Nephron progenitor cell (in vitro differentiated cells): ENCODE measurements around the gene ERCC1.

Source experiments
- DNase-seq: peaks from one replicate; pipeline ENCODE4 v3.0.0; 2021
- H3K27ac Mint-ChIP-seq: 2 replicates; pipeline ENCODE4 v1.8.0; 2021; ENCODE audit warnings: mild to moderate bottlenecking, moderate library complexity, mixed read lengths
- H3K27me3 Mint-ChIP-seq: 2 replicates; pipeline ENCODE4 v1.8.0; 2021; ENCODE audit warnings: mild to moderate bottlenecking, low read depth, mixed read lengths; ENCODE audit not compliant: poor library complexity
- H3K36me3 Mint-ChIP-seq: 2 replicates; pipeline ENCODE4 v1.8.0; 2021; ENCODE audit warnings: low read depth, mixed read lengths
- H3K4me1 Mint-ChIP-seq: 2 replicates; pipeline ENCODE4 v1.8.0; 2021; ENCODE audit warnings: mixed read lengths
- H3K4me3 Mint-ChIP-seq: 2 replicates; pipeline ENCODE4 v1.8.0; 2021; ENCODE audit warnings: mild to moderate bottlenecking, moderate library complexity, mixed read lengths
- H3K9me3 Mint-ChIP-seq: 2 replicates; pipeline ENCODE4 v1.8.0; 2021; ENCODE audit warnings: mild to moderate bottlenecking, moderate library complexity, mixed read lengths
- CTCF ChIP-seq: fragments of 200-600 bp; sonication (generic); IDR thresholded peaks from 2 replicates; pipeline ENCODE4 v1.5.0; 2021; ENCODE audit warnings: antibody characterized with exemption

Gene ERCC1

GRCh38 chr19:45402298-45403061 is 21.2 kb downstream of the ERCC1 start:
- Mint-ChIP-seq H3K4me3 (peak overlapping the region; percentile 38), H3K4me1 (peaks cover 56% of the 10 kb centered on the region), H3K36me3 (no peaks in the 10 kb centered on the region), H3K27ac (no peak overlapping the region), H3K27me3 (peaks cover 61% of the 10 kb centered on the region), H3K9me3 (no peaks in the 10 kb centered on the region)
- peak; percentile 68 for TF ChIP-seq CTCF
- peak; percentile 79 for DNase-seq

GRCh38 chr19:45401815-45402214 is 21.9 kb downstream of the ERCC1 start:
- H3K36me3 Mint-ChIP-seq = no peaks in the 10 kb centered on the region
- DNase-seq = no peak
- no peak for TF ChIP-seq CTCF
- no peak overlapping the region for H3K4me3 Mint-ChIP-seq
- H3K9me3 Mint-ChIP-seq = no peaks in the 10 kb centered on the region
- peaks cover 67% of the 10 kb centered on the region for H3K27me3 Mint-ChIP-seq
- no peak overlapping the region for H3K27ac Mint-ChIP-seq
- peaks cover 50% of the 10 kb centered on the region for H3K4me1 Mint-ChIP-seq

- no peak for TF ChIP-seq CTCF
- DNase-seq = no peak
These were observed 23.5 kb downstream of the ERCC1 start for GRCh38 chr19:45400192-45400591.

GRCh38 chr19:45395821-45396617 is 27.7 kb downstream of the ERCC1 start:
- peak; percentile 54 for DNase-seq
- no peak for TF ChIP-seq CTCF
- Mint-ChIP-seq H3K36me3 (no peaks in the 10 kb centered on the region), H3K9me3 (no peaks in the 10 kb centered on the region), H3K27ac (no peak overlapping the region), H3K4me3 (peak overlapping the region; percentile 40), H3K27me3 (peaks cover 71% of the 10 kb centered on the region), H3K4me1 (peaks cover 13% of the 10 kb centered on the region)

More at GRCh38 chr19:45400192-45400591, 23.5 kb downstream of the ERCC1 start:
- Mint-ChIP-seq H3K9me3 (no peaks in the 10 kb centered on the region), H3K27me3 (peaks cover 80% of the 10 kb centered on the region), H3K4me1 (peaks cover 37% of the 10 kb centered on the region), H3K36me3 (no peaks in the 10 kb centered on the region), H3K4me3 (no peak overlapping the region), H3K27ac (no peak overlapping the region)

- DNase-seq = no peak
- no peak for TF ChIP-seq CTCF
- H3K36me3 Mint-ChIP-seq = no peaks in the 10 kb centered on the region
- peaks cover 57% of the 10 kb centered on the region for H3K27me3 Mint-ChIP-seq
- H3K4me3 Mint-ChIP-seq = no peak overlapping the region
- no peaks in the 10 kb centered on the region for H3K9me3 Mint-ChIP-seq
- H3K4me1 Mint-ChIP-seq = no peaks in the 10 kb centered on the region
- H3K27ac Mint-ChIP-seq = no peak overlapping the region
These were observed 31.6 kb downstream of the ERCC1 start for GRCh38 chr19:45391871-45392665.
